CD4-positive, alpha-beta T cell (primary cell): ENCODE results near the gene TEX2. TPM values are rescaled to one million over a fixed set of nuclear protein-coding genes. Genes with fewer than 3 reads are reported as not detected.

Experiments
- ATAC-seq: fragments of 200-7000 bp; cut with Tn5 transposase; one replicate; pipeline ENCODE4 v1.10.0; 2022; ENCODE audit warnings: mild to moderate bottlenecking; ENCODE audit not compliant: poor library complexity
- CTCF ChIA-PET: fragments of 350-600 bp; sonication (Branson Sonifier 250); formaldehyde crosslinking; loops from one replicate; lab custom pipeline; 2021; ENCODE audit warnings: antibody characterized with exemption, inconsistent platforms; lab: Charles Lee
- POLR2A ChIA-PET: fragments of 350-600 bp; sonication (Branson Sonifier 250); formaldehyde crosslinking; loops from one replicate; lab custom pipeline; 2021; ENCODE audit warnings: antibody characterized with exemption, inconsistent platforms; lab: Charles Lee
- DNase-seq, 14 experiments: peaks; one replicate each; pipeline ENCODE4 v3.0.0-alpha.2; 2013 to 2020; ENCODE audit warnings: mixed read lengths in 2 of 14
- H3K27ac ChIP-seq, 2 donors: one replicate each; pipeline versions ENCODE4 v1.5.1 to v1.7.0; 2013; ENCODE audit warnings: low read length in 2 of 2, low read depth in 1 of 2, mild to moderate bottlenecking in 1 of 2
- H3K27me3 ChIP-seq, 2 experiments: 1 replicate in 1 of 2; 2 replicates in 1 of 2; pipeline versions ENCODE4 v1.6.1 to v1.7.0; 2013; ENCODE audit warnings: low read length in 2 of 2, control low read depth in 1 of 2, mild to moderate bottlenecking in 1 of 2, moderate library complexity in 1 of 2; ENCODE audit not compliant: insufficient read depth in 2 of 2, control insufficient read depth in 1 of 2
- H3K36me3 ChIP-seq: one replicate; pipeline ENCODE4 v1.6.1; 2013; ENCODE audit warnings: low read length, control low read depth; ENCODE audit not compliant: insufficient read depth
- H3K4me1 ChIP-seq: one replicate; pipeline ENCODE4 v1.6.1; 2013; ENCODE audit warnings: low read length, control low read depth; ENCODE audit not compliant: insufficient read depth
- H3K4me3 ChIP-seq: one replicate; pipeline ENCODE4 v1.5.1; 2013; ENCODE audit warnings: mild to moderate bottlenecking, low read length, moderate library complexity
- H3K9me3 ChIP-seq, 2 experiments: 1 replicate in 1 of 2; 2 replicates in 1 of 2; pipeline versions ENCODE4 v1.6.1 to v1.7.0; 2013; ENCODE audit warnings: low read length in 2 of 2, mild to moderate bottlenecking in 2 of 2, control low read depth in 1 of 2, moderate library complexity in 1 of 2; ENCODE audit not compliant: control insufficient read depth in 1 of 2, insufficient read depth in 1 of 2
- H3K27ac Mint-ChIP-seq: one replicate; pipeline ENCODE4 v1.8.0; 2020; ENCODE audit warnings: mixed read lengths
- H3K27me3 Mint-ChIP-seq: one replicate; pipeline ENCODE4 v1.8.0; 2021; ENCODE audit warnings: mixed read lengths
- H3K36me3 Mint-ChIP-seq: one replicate; pipeline ENCODE4 v1.8.0; 2021; ENCODE audit warnings: low read depth, mixed read lengths
- H3K4me1 Mint-ChIP-seq: one replicate; pipeline ENCODE4 v1.8.0; 2021; ENCODE audit warnings: low read depth, mixed read lengths
- H3K4me3 Mint-ChIP-seq: one replicate; pipeline ENCODE4 v1.8.0; 2020; ENCODE audit warnings: mild to moderate bottlenecking, mixed read lengths
- H3K9me3 Mint-ChIP-seq: one replicate; pipeline ENCODE4 v1.8.0; 2020; ENCODE audit warnings: mixed read lengths
- CTCF ChIP-seq: fragments of 200-600 bp; IDR thresholded peaks from one replicate; pipeline ENCODE4 v1.8.0; 2022; ENCODE audit warnings: antibody characterized with exemption, mild to moderate bottlenecking
- intact Hi-C, 2 experiments: fragments of 100-400 bp; cut with DNase I in 1 of 2; cut with micrococcal nuclease in 1 of 2; formaldehyde crosslinking; loops; one replicate each; pipeline versions ENCODE4 v1.15.1 to v1.9.0; 2023 to 2025; cut with DNase I, micrococcal nuclease
- total RNA-seq, 174 experiments: library from RNA in 2 of 174; stranded (reverse) in 2 of 174; gene quantifications; one replicate each; pipeline ENCODE4 v1.2.3 and lab custom pipeline; 2021 to 2026

The TEX2 gene
- total RNA-seq, 2 experiments from 2014 or later: 8.6 to 8.9 TPM

- no peak for TF ChIP-seq CTCF
- ChIA-PET CTCF (no interaction called here), POLR2A (no interaction called here)
- ATAC-seq (no peak), DNase-seq (no peak)
- Histone ChIP-seq H3K27ac (no peak overlapping the region), H3K27me3 (no peaks in the 10 kb centered on the region), H3K9me3 (no peaks in the 10 kb centered on the region), H3K36me3 (peaks cover 23% of the 10 kb centered on the region), H3K4me1 (peaks cover 2% of the 10 kb centered on the region), H3K4me3 (no peak overlapping the region)
- Mint-ChIP-seq H3K9me3 (no peaks in the 10 kb centered on the region), H3K36me3 (peaks cover 47% of the 10 kb centered on the region), H3K4me3 (no peak overlapping the region), H3K27me3 (no peaks in the 10 kb centered on the region), H3K27ac (no peak overlapping the region), H3K4me1 (no peaks in the 10 kb centered on the region)
- intact Hi-C loops: no loop called here
These were observed 89.4 kb downstream of the TEX2 start for GRCh38 chr17:64173646-64174045.

GRCh38 chr17:64172510-64172909 is 90.5 kb downstream of the TEX2 start:
- CTCF ChIA-PET: no interaction called here
- H3K27ac Mint-ChIP-seq: no peak overlapping the region
- H3K27me3 ChIP-seq: no peaks in the 10 kb centered on the region
- H3K36me3 ChIP-seq: peaks cover 23% of the 10 kb centered on the region
- H3K9me3 Mint-ChIP-seq: no peaks in the 10 kb centered on the region
- no peak for DNase-seq
- H3K27me3 Mint-ChIP-seq: no peaks in the 10 kb centered on the region
- intact Hi-C loops: no loop called here
- no peaks in the 10 kb centered on the region for H3K9me3 ChIP-seq
- H3K4me3 ChIP-seq: no peak overlapping the region
- H3K4me3 Mint-ChIP-seq: no peak overlapping the region
- no peaks in the 10 kb centered on the region for H3K4me1 Mint-ChIP-seq
- no peak for ATAC-seq
- POLR2A ChIA-PET: no interaction called here
- TF ChIP-seq CTCF: no peak
- peaks cover 46% of the 10 kb centered on the region for H3K36me3 Mint-ChIP-seq
- H3K4me1 ChIP-seq: peaks cover 2% of the 10 kb centered on the region
- no peak overlapping the region for H3K27ac ChIP-seq

- no peaks in the 10 kb centered on the region for H3K9me3 Mint-ChIP-seq
- DNase-seq (no peak), ATAC-seq (no peak)
- peaks cover 60% of the 10 kb centered on the region for H3K36me3 Mint-ChIP-seq
- no peak overlapping the region for H3K4me3 ChIP-seq
- intact Hi-C loops: no loop called here
- TF ChIP-seq CTCF: no peak
- CTCF ChIA-PET: no interaction called here
- no peaks in the 10 kb centered on the region for H3K27me3 ChIP-seq
- H3K27ac Mint-ChIP-seq: no peak overlapping the region
- H3K4me3 Mint-ChIP-seq: no peak overlapping the region
- H3K4me1 ChIP-seq: peaks cover 2% of the 10 kb centered on the region
- POLR2A ChIA-PET: no interaction called here
- H3K4me1 Mint-ChIP-seq: no peaks in the 10 kb centered on the region
- no peaks in the 10 kb centered on the region for H3K9me3 ChIP-seq
- no peaks in the 10 kb centered on the region for H3K27me3 Mint-ChIP-seq
- peaks cover 13% of the 10 kb centered on the region for H3K36me3 ChIP-seq
- no peak overlapping the region for H3K27ac ChIP-seq
These were observed 92.0 kb downstream of the TEX2 start for GRCh38 chr17:64171041-64171440.
